B cell (primary cell): ENCODE data around the gene TEDC1. TPM values are rescaled to one million over a fixed set of nuclear protein-coding genes. Genes with fewer than 3 reads are reported as not detected.

Source experiments
- ATAC-seq: fragments of 200-7000 bp; cut with Tn5 transposase; one replicate; pipeline ENCODE4 v1.10.0; 2021; ENCODE audit warnings: low read depth, mild to moderate bottlenecking, moderate number of reproducible peaks, moderate library complexity
- CTCF ChIA-PET: fragments of 350-600 bp; sonication (Branson Sonifier 250); formaldehyde crosslinking; loops from one replicate; lab custom pipeline; 2021; ENCODE audit warnings: antibody characterized with exemption, inconsistent platforms; lab: Charles Lee
- POLR2A ChIA-PET: fragments of 350-600 bp; sonication (Branson Sonifier 250); formaldehyde crosslinking; loops from one replicate; lab custom pipeline; 2021; ENCODE audit warnings: antibody characterized with exemption; lab: Charles Lee
- DNase-seq: peaks from one replicate; pipeline ENCODE4 v3.0.0; 2013
- H2AFZ ChIP-seq: 2 replicates; pipeline ENCODE4 v1.6.1; 2012; ENCODE audit warnings: mild to moderate bottlenecking, low read depth, low read length; ENCODE audit not compliant: insufficient read depth, poor library complexity, severe bottlenecking
- H3K27ac ChIP-seq, 2 donors: 1 replicate in 1 of 2; 2 replicates in 1 of 2; pipeline ENCODE4 v1.5.1; 2012 to 2013; ENCODE audit warnings: low read length in 2 of 2, mild to moderate bottlenecking in 2 of 2, moderate library complexity in 1 of 2
- H3K27me3 ChIP-seq, 4 experiments: fragments of 200-600 bp in 1 of 4; sonication (generic) in 1 of 4; replicated peaks in 1 of 4; 1 replicate in 2 of 4; 2 replicates in 2 of 4; pipeline versions ENCODE4 v1.6.1 to v1.7.0; 2013 to 2016; ENCODE audit warnings: low read length in 3 of 4, mild to moderate bottlenecking in 2 of 4, mixed read lengths in 1 of 4, moderate library complexity in 1 of 4; ENCODE audit not compliant: insufficient read depth in 4 of 4, control insufficient read depth in 3 of 4; ENCODE audit errors: control extremely low read depth in 1 of 4
- H3K36me3 ChIP-seq, 2 experiments: replicated peaks in 1 of 2; 1 replicate in 1 of 2; 2 replicates in 1 of 2; pipeline versions ENCODE4 v1.6.1 to v1.7.1; 2013; ENCODE audit warnings: low read length in 1 of 2; ENCODE audit not compliant: insufficient read depth in 2 of 2, control insufficient read depth in 1 of 2; ENCODE audit errors: control extremely low read depth in 1 of 2, extremely low read depth in 1 of 2
- H3K4me1 ChIP-seq, 2 donors: fragments of 200-600 bp in 1 of 2; sonication (generic) in 1 of 2; 1 replicate in 1 of 2; 2 replicates in 1 of 2; pipeline versions ENCODE4 v1.5.1 to v1.6.1; 2013 to 2017; ENCODE audit warnings: low read length in 2 of 2; ENCODE audit not compliant: control insufficient read depth in 2 of 2, insufficient read depth in 2 of 2
- H3K4me2 ChIP-seq: replicated peaks from 2 replicates; pipeline ENCODE3; 2012; ENCODE audit warnings: mild to moderate bottlenecking, low read depth, low read length; ENCODE audit not compliant: poor library complexity, severe bottlenecking
- H3K4me3 ChIP-seq, 5 experiments: fragments of 200-600 bp in 1 of 5; sonication (generic) in 1 of 5; 1 replicate in 3 of 5; 2 replicates in 2 of 5; pipeline versions ENCODE4 v1.5.1 to v1.7.0; 2011 to 2016; ENCODE audit warnings: low read length in 4 of 5, mild to moderate bottlenecking in 4 of 5, low read depth in 2 of 5, control low read depth in 1 of 5, moderate library complexity in 1 of 5; ENCODE audit not compliant: insufficient read depth in 1 of 5; ENCODE audit errors: control extremely low read depth in 1 of 5, extremely low read depth in 1 of 5
- H3K79me2 ChIP-seq: fragments of 200-600 bp; sonication (generic); one replicate; pipeline ENCODE4 v1.6.0; 2016; ENCODE audit warnings: low read length; ENCODE audit not compliant: control insufficient read depth, insufficient read depth
- H3K9ac ChIP-seq: fragments of 200-600 bp; sonication (generic); 2 replicates; pipeline ENCODE4 v1.6.1; 2017; ENCODE audit warnings: mild to moderate bottlenecking, low read length, moderate library complexity
- H3K9me3 ChIP-seq, 3 donors: one replicate each; pipeline versions ENCODE4 v1.6.1 to v1.7.1; 2013; ENCODE audit warnings: low read length in 2 of 3; ENCODE audit not compliant: control insufficient read depth in 2 of 3, insufficient read depth in 1 of 3; ENCODE audit errors: control extremely low read depth in 1 of 3
- H4K20me1 ChIP-seq: 2 replicates; pipeline ENCODE4 v1.6.0; 2012; ENCODE audit warnings: mild to moderate bottlenecking, low read length; ENCODE audit not compliant: insufficient read depth, control insufficient read depth, poor library complexity, severe bottlenecking
- H3K27ac Mint-ChIP-seq: one replicate; pipeline ENCODE4 v1.8.0; 2021; ENCODE audit warnings: mixed read lengths
- H3K27me3 Mint-ChIP-seq: one replicate; pipeline ENCODE4 v1.8.0; 2021; ENCODE audit warnings: mixed read lengths
- H3K4me1 Mint-ChIP-seq: one replicate; pipeline ENCODE4 v1.8.0; 2021; ENCODE audit warnings: mixed read lengths
- H3K4me3 Mint-ChIP-seq: one replicate; pipeline ENCODE4 v1.8.0; 2021; ENCODE audit warnings: mixed read lengths
- H3K9me3 Mint-ChIP-seq: one replicate; pipeline ENCODE4 v1.8.0; 2022; ENCODE audit warnings: mixed read lengths; ENCODE audit not compliant: insufficient read depth
- EZH2 ChIP-seq: IDR thresholded peaks from 2 replicates; pipeline ENCODE4 v1.6.1; 2012; ENCODE audit warnings: borderline replicate concordance, low read depth, mild to moderate bottlenecking, moderate library complexity, low read length; ENCODE audit not compliant: insufficient read depth, poor library complexity, severe bottlenecking
- WGBS: methylation state at CpG from one replicate; pipeline ENCODE4 v1.1.5; 2013; ENCODE audit warnings: missing lambda C conversion rate; ENCODE audit not compliant: insufficient coverage; 5-methylcytosine and 5-hydroxymethylcytosine counted together
- intact Hi-C: fragments of 100-400 bp; cut with micrococcal nuclease; formaldehyde crosslinking; loops from one replicate; pipeline ENCODE4 v1.10.0; 2022
- polyA plus RNA-seq: library from polyadenylated mRNA; depleted of rRNA; stranded (reverse); fragments of >200 nt; gene quantifications from 2 replicates; pipeline ENCODE4 v1.2.3, GENCODE V29; 2012
- total RNA-seq, 2 donors: library from RNA; stranded (reverse); fragments of 120-200 nt in 1 of 2; gene quantifications; 1 replicate in 1 of 2; 2 replicates in 1 of 2; pipeline versions ENCODE4 v1.2.3 to v1.2.4, GENCODE V29; 2013 to 2022
- TF ChIP-seq, protein P1 (sequence below): fragments of 200-600 bp; IDR thresholded peaks from one replicate; pipeline ENCODE4 v1.8.0; 2022; ENCODE audit warnings: antibody characterized with exemption, mild to moderate bottlenecking

TEDC1 gene
- total and polyA plus RNA-seq, 2 donors (not counting 1 experiment from before 2014, with no cell fraction given) = 19.7 to 22.2 TPM

DNA sequence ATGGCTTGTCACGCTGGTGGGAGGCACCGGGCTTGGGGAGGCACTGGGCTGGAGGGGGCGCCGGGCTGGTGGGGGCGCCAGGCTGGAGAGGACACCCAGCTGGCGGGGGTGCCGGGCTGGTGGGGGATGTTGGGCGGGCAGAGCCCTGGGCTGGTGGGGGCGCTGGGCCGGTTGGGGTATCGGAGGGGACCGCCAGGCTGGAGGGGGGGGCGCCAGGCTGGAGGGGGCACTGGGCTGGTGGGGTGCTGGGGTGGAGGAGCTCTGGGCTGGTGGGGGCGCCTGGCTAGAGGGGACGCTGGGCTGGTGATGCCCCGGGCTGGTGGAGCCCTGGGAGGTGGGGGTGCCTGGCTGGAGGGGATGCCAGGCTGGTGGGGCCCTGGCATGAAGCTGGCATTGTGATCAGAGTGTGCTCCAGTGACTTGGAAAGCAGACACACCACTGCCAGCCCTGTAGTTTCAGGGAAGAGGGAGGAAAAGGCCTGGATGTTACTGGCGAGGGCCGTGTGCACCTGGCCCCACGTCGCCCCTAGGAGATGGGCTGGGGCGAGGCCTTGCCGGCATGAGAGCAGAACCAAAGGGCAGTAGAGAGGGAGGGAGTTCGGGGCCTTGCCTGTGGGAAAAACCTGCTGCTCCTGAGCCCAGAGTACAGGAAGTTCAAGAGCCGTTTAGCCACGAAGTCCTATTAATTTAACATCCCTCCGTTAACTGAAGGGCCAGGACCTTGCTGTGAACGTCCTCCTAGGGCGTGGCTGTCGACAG, 13.1 kb downstream of the TEDC1 start:
- Histone ChIP-seq H4K20me1 (no peaks in the 10 kb centered on the region), H3K9ac (no peak overlapping the region), H3K27ac (no peak overlapping the region), H3K4me3 (no peak overlapping the region), H3K4me1 (no peaks in the 10 kb centered on the region), H3K4me2 (no peak overlapping the region), H3K27me3 (peaks cover 0 to 5% (median 0%) of the 10 kb centered on the region in 4 experiments), H2AFZ (no peak overlapping the region), H3K9me3 (no peaks in the 10 kb centered on the region), H3K36me3 (no peaks in the 10 kb centered on the region), H3K79me2 (no peaks in the 10 kb centered on the region)
- ChIA-PET POLR2A (no interaction called here), CTCF (no interaction called here)
- peaks cover 17% of the 10 kb centered on the region for H3K27me3 Mint-ChIP-seq
- no peaks in the 10 kb centered on the region for H3K4me1 Mint-ChIP-seq
- DNase-seq (peak; percentile 29), ATAC-seq (no peak)
- intact Hi-C loops = no loop called here
- no peak overlapping the region for H3K27ac Mint-ChIP-seq
- H3K9me3 Mint-ChIP-seq = no peaks in the 10 kb centered on the region
- H3K4me3 Mint-ChIP-seq = no peak overlapping the region
- TF ChIP-seq EZH2 = no peak
- TF ChIP-seq, protein P1, sequence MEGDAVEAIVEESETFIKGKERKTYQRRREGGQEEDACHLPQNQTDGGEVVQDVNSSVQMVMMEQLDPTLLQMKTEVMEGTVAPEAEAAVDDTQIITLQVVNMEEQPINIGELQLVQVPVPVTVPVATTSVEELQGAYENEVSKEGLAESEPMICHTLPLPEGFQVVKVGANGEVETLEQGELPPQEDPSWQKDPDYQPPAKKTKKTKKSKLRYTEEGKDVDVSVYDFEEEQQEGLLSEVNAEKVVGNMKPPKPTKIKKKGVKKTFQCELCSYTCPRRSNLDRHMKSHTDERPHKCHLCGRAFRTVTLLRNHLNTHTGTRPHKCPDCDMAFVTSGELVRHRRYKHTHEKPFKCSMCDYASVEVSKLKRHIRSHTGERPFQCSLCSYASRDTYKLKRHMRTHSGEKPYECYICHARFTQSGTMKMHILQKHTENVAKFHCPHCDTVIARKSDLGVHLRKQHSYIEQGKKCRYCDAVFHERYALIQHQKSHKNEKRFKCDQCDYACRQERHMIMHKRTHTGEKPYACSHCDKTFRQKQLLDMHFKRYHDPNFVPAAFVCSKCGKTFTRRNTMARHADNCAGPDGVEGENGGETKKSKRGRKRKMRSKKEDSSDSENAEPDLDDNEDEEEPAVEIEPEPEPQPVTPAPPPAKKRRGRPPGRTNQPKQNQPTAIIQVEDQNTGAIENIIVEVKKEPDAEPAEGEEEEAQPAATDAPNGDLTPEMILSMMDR = no peak
- WGBS = 91% methylated on average over 23 of the region's 29 CpGs

GRCh38 chr14:105505101-105505500, 14.1 kb downstream of the TEDC1 start:
- intact Hi-C loops = no loop called here
- Histone ChIP-seq H3K27ac (no peak overlapping the region), H3K36me3 (no peaks in the 10 kb centered on the region), H3K9ac (no peak overlapping the region), H3K79me2 (no peaks in the 10 kb centered on the region), H2AFZ (no peak overlapping the region), H4K20me1 (no peaks in the 10 kb centered on the region), H3K4me1 (no peaks in the 10 kb centered on the region), H3K9me3 (no peaks in the 10 kb centered on the region), H3K4me3 (no peak overlapping the region), H3K4me2 (no peak overlapping the region), H3K27me3 (peaks cover 0 to 10% (median 0%) of the 10 kb centered on the region in 4 experiments)
- Mint-ChIP-seq H3K27me3 (peaks cover 17% of the 10 kb centered on the region), H3K27ac (no peak overlapping the region), H3K4me3 (no peak overlapping the region), H3K9me3 (no peaks in the 10 kb centered on the region), H3K4me1 (no peaks in the 10 kb centered on the region)
- TF ChIP-seq, protein P1 = no peak
- no peak for TF ChIP-seq EZH2
- ChIA-PET CTCF (no interaction called here), POLR2A (no interaction called here)
- DNase-seq = peak; percentile 23
- 96% methylated on average over 16 of the region's 16 CpGs for WGBS
- ATAC-seq = no peak
